GM12891 (cell line): Measurements from ENCODE around the gene TTLL6.
"Not testable (repeated sequence)": the region's sequence is repeated elsewhere in the genome, so short reads cannot be mapped to it uniquely, and the experiment has no call there.

Experiments
- POLR2A ChIP-seq: IDR thresholded peaks from 2 replicates; pipeline ENCODE4 v1.6.1; 2011; ENCODE audit warnings: low read depth, low read length, control low read depth
- POLR2AphosphoS5 ChIP-seq: IDR thresholded peaks from 2 replicates; pipeline ENCODE4 v1.6.1; 2011; ENCODE audit warnings: low read depth, low read length, control low read depth
- SPI1 ChIP-seq: IDR thresholded peaks from 2 replicates; pipeline ENCODE4 v1.6.1; 2011; ENCODE audit warnings: low read depth, low read length, control low read depth
- TAF1 ChIP-seq: IDR thresholded peaks from 2 replicates; pipeline ENCODE4 v1.6.1; 2011; ENCODE audit warnings: low read depth, low read length, control low read depth

GRCh38 chr17:48796163-48796522 is 20.9 kb downstream of the TTLL6 start:
- not testable (repeated sequence) for TF ChIP-seq POLR2A, POLR2AphosphoS5, TAF1, SPI1
